ENCODE data around the gene FAAH2.

- TF ChIP-seq ZNF75A (CRISPR knock-in tag; IDR thresholded peaks at IDR 0.05): no peak
- no peak for TF ChIP-seq ZNF76 (CRISPR knock-in tag; IDR thresholded peaks at IDR 0.05; ENCODE audit: borderline replicate concordance)
- TF ChIP-seq ZNF311 (CRISPR knock-in tag; IDR thresholded peaks at IDR 0.05): no peak
- TF ChIP-seq ZNF512 (tag; IDR thresholded peaks at IDR 0.05): no peak
- no peak for TF ChIP-seq REST (IDR thresholded peaks at IDR 0.05; ENCODE audit: borderline replicate concordance)
- TF ChIP-seq REST (CRISPR knock-in tag; IDR thresholded peaks at IDR 0.05; ENCODE audit: low read depth): no peak
- no peak for TF ChIP-seq RERE (CRISPR knock-in tag; IDR thresholded peaks at IDR 0.05; ENCODE audit: borderline replicate concordance)
- TF ChIP-seq POLR2A (conservative IDR thresholded peaks at IDR 0.05): no peak
- TF ChIP-seq EP300 (IDR thresholded peaks at IDR 0.05; ENCODE audit: low read length): no peak
- no peak for TF ChIP-seq CTCF (IDR thresholded peaks at IDR 0.05 in 2 of 3, conservative IDR thresholded peaks at IDR 0.05 in 1 of 3; ENCODE audit: insufficient read depth in 2 of 3, low read depth in 1 of 3, low read length in 3 of 3)
- no peak for TF ChIP-seq NFE2L1 (tag; IDR thresholded peaks at IDR 0.05; ENCODE audit: borderline replicate concordance, low read depth)
- no peak for TF ChIP-seq IFI16 (CRISPR knock-in tag; IDR thresholded peaks at IDR 0.05)
- no peak for TF ChIP-seq JUN (IDR thresholded peaks at IDR 0.05; ENCODE audit: borderline replicate concordance, low read depth, low read length)
- TF ChIP-seq JUN (CRISPR knock-in tag; IDR thresholded peaks at IDR 0.05; ENCODE audit: borderline replicate concordance): no peak
- TF ChIP-seq IRF9 (tag; IDR thresholded peaks at IDR 0.05): no peak
Measured at GRCh38 chrX:57267308-57267707, 19.2 kb upstream of the FAAH2 start.

Measured in K562 (cell line).